A549 (cell line): ENCODE results near the gene CYP24A1. TPM values are rescaled to one million over a fixed set of nuclear protein-coding genes. Genes with fewer than 3 reads are reported as not detected.

ENCODE experiments used
- ATAC-seq, 2 experiments: fragments of 200-7000 bp in 1 of 2; fragments of >200 bp in 1 of 2; cut with Nextera tagmentation in 1 of 2; cut with Tn5 transposase in 1 of 2; 3 replicates each; pipeline versions ENCODE4 v1.8.0 to v1.9.1; 2018 to 2020; ENCODE audit warnings: mild to moderate bottlenecking in 1 of 2, moderate library complexity in 1 of 2
- CTCF ChIA-PET: fragments of 300-600 bp; sonication (Branson Sonifier 250); formaldehyde crosslinking; extraction: SDS; loops from one replicate; lab custom pipeline; 2021; ENCODE audit warnings: antibody characterized with exemption, inconsistent platforms; lab: Yijun Ruan, JAX
- POLR2A ChIA-PET: fragments of 350-600 bp; formaldehyde crosslinking; extraction: SDS; loops from one replicate; lab custom pipeline; 2021; ENCODE audit warnings: antibody characterized with exemption, inconsistent platforms; lab: Yijun Ruan, JAX
- DNase-seq, 2 experiments: peaks; one replicate each; pipeline versions ENCODE4 v3.0.0 to v3.0.0-alpha.2; 2011 to 2016; ENCODE audit warnings: low read depth in 1 of 2, low spot score in 1 of 2
- FAIRE-seq: peaks from 2 replicates; lab custom pipeline; 2011; peaks lifted over from hg19 to GRCh38; lab: Jason Lieb, UNC
- H3K27ac ChIP-seq, 2 experiments: fragments of >200 bp; sonication (Bioruptor Twin); formaldehyde crosslinking; 3 replicates each; pipeline ENCODE4 v1.5.1; 2016 to 2017
- H3K4me1 ChIP-seq: fragments of >200 bp; sonication (Bioruptor Twin); formaldehyde crosslinking; 3 replicates; pipeline ENCODE4 v1.6.1; 2016
- H3K4me2 ChIP-seq: fragments of >200 bp; sonication (Bioruptor Twin); formaldehyde crosslinking; 3 replicates; pipeline ENCODE4 v1.6.1; 2016
- H3K4me3 ChIP-seq: fragments of >200 bp; sonication (Bioruptor Twin); formaldehyde crosslinking; 3 replicates; pipeline ENCODE4 v1.5.1; 2016
- H3K9me3 ChIP-seq: fragments of >200 bp; sonication (Bioruptor Twin); formaldehyde crosslinking; 3 replicates; pipeline ENCODE4 v1.6.1; 2016
- ATOH8 ChIP-seq: fragments of 250-450 bp; sonication (Bioruptor Pico); IDR thresholded peaks from 2 replicates; pipeline ENCODE4 v1.5.0; 2020; ENCODE audit warnings: low read depth, mild to moderate bottlenecking, moderate library complexity
- BHLHE40 ChIP-seq: IDR thresholded peaks from 2 replicates; pipeline ENCODE4 v1.6.1; 2012; ENCODE audit warnings: low read depth, low read length, inconsistent platforms
- CBX8 ChIP-seq: fragments of 200-600 bp; sonication (generic); IDR thresholded peaks from 2 replicates; pipeline ENCODE4 v1.6.1; 2016
- CEBPB ChIP-seq, 2 experiments: fragments of >200 bp in 1 of 2; sonication (Bioruptor Twin) in 1 of 2; formaldehyde crosslinking in 1 of 2; IDR thresholded peaks; 2 replicates each; pipeline ENCODE4 v1.6.1; 2012 to 2016
- CHD2 ChIP-seq: fragments of 150-350 bp; IDR thresholded peaks from 2 replicates; pipeline ENCODE4 v1.6.1; 2014; ENCODE audit warnings: low read length; ENCODE audit not compliant: partially characterized antibody
- CTCF ChIP-seq: fragments of >200 bp; sonication (Bioruptor Twin); formaldehyde crosslinking; IDR thresholded peaks from 3 replicates; pipeline ENCODE4 v1.5.1; 2016
- E2F6 ChIP-seq: IDR thresholded peaks from 2 replicates; pipeline ENCODE4 v1.6.1; 2012; ENCODE audit warnings: low read depth, borderline replicate concordance
- EHMT2 ChIP-seq: fragments of 200-600 bp; sonication (generic); IDR thresholded peaks from 2 replicates; pipeline ENCODE4 v1.6.1; 2016; ENCODE audit warnings: antibody characterized with exemption, low read depth, mild to moderate bottlenecking, moderate library complexity
- ELK1 ChIP-seq: fragments of 150-350 bp; IDR thresholded peaks from 2 replicates; pipeline ENCODE4 v1.6.1; 2014; ENCODE audit warnings: low read depth, mild to moderate bottlenecking, low read length
- EP300 ChIP-seq, 2 experiments: fragments of >200 bp; sonication (Bioruptor Twin); formaldehyde crosslinking; IDR thresholded peaks; 2 replicates in 1 of 2; 3 replicates in 1 of 2; pipeline ENCODE4 v1.6.1; 2016 to 2017
- ESRRA ChIP-seq: fragments of 150-350 bp; IDR thresholded peaks from 2 replicates; pipeline ENCODE4 v1.6.1; 2014; ENCODE audit warnings: mild to moderate bottlenecking, low read length, borderline replicate concordance
- FOSB ChIP-seq: fragments of 250-450 bp; sonication (Bioruptor Pico); IDR thresholded peaks from 2 replicates; pipeline ENCODE4 v1.5.0; 2020; ENCODE audit warnings: mild to moderate bottlenecking, moderate library complexity
- FOSL2 ChIP-seq, 2 experiments: fragments of 450-650 bp in 1 of 2; fragments of >200 bp in 1 of 2; sonication (Bioruptor Twin) in 1 of 2; formaldehyde crosslinking; IDR thresholded peaks; 2 replicates each; pipeline versions ENCODE4 v1.5.0 to v1.6.1; 2016 to 2020; ENCODE audit warnings: mild to moderate bottlenecking in 1 of 2, moderate library complexity in 1 of 2
- GATA3 ChIP-seq: IDR thresholded peaks from 2 replicates; pipeline ENCODE4 v1.6.1; 2012; ENCODE audit warnings: borderline replicate concordance
- HDAC2 ChIP-seq: fragments of 200-600 bp; sonication (generic); IDR thresholded peaks from 2 replicates; pipeline ENCODE4 v1.6.1; 2016
- HES2 ChIP-seq: fragments of >200 bp; sonication (Bioruptor Twin); formaldehyde crosslinking; IDR thresholded peaks from 2 replicates; pipeline ENCODE4 v1.6.1; 2016
- HEYL ChIP-seq: fragments of 250-450 bp; sonication (Bioruptor Pico); IDR thresholded peaks from 2 replicates; pipeline ENCODE4 v1.8.0; 2021; ENCODE audit warnings: mild to moderate bottlenecking, moderate library complexity
- HOXA7 ChIP-seq: fragments of 250-450 bp; sonication (Bioruptor Pico); IDR thresholded peaks from 2 replicates; pipeline ENCODE4 v1.5.0; 2020; ENCODE audit warnings: mild to moderate bottlenecking, moderate library complexity
- HOXB13 ChIP-seq: fragments of 250-450 bp; sonication (Bioruptor Pico); IDR thresholded peaks from 2 replicates; pipeline ENCODE4 v1.5.0; 2020; ENCODE audit warnings: low read depth, mild to moderate bottlenecking, moderate library complexity
- JUNB ChIP-seq: fragments of >200 bp; sonication (Bioruptor Twin); formaldehyde crosslinking; IDR thresholded peaks from 2 replicates; pipeline ENCODE4 v1.6.1; 2016
- KDM5A ChIP-seq: fragments of 200-600 bp; sonication (generic); IDR thresholded peaks from 2 replicates; pipeline ENCODE4 v1.6.1; 2016; ENCODE audit warnings: antibody characterized with exemption, mild to moderate bottlenecking
- MAFK ChIP-seq: fragments of 450-650 bp; IDR thresholded peaks from 2 replicates; pipeline ENCODE4 v1.6.1; 2014; ENCODE audit not compliant: partially characterized antibody
- MAX ChIP-seq: IDR thresholded peaks from 2 replicates; pipeline ENCODE4 v1.6.1; 2012
- MYC ChIP-seq: IDR thresholded peaks from 2 replicates; pipeline ENCODE4 v1.6.1; 2012; ENCODE audit warnings: mild to moderate bottlenecking, inconsistent platforms, low read length, improper control_type of control experiment, borderline replicate concordance
- NFE2L2 ChIP-seq: fragments of 150-350 bp; conservative IDR thresholded peaks from 2 replicates; pipeline ENCODE4 v1.6.1; 2014; ENCODE audit warnings: low read length
- NPAS2 ChIP-seq: fragments of 250-450 bp; sonication (Bioruptor Pico); IDR thresholded peaks from 2 replicates; pipeline ENCODE4 v1.8.0; 2022; ENCODE audit warnings: mild to moderate bottlenecking, moderate library complexity, borderline replicate concordance
- PHF8 ChIP-seq: fragments of 200-600 bp; sonication (generic); IDR thresholded peaks from 2 replicates; pipeline ENCODE4 v1.6.1; 2016; ENCODE audit warnings: low read depth, mild to moderate bottlenecking, antibody characterized with exemption, moderate library complexity, borderline replicate concordance
- POLR2A ChIP-seq: IDR thresholded peaks from 2 replicates; pipeline ENCODE4 v1.6.1; 2012; ENCODE audit warnings: mild to moderate bottlenecking, low read length
- POLR2AphosphoS2 ChIP-seq: conservative IDR thresholded peaks from 2 replicates; pipeline ENCODE4 v1.6.1; 2012; ENCODE audit warnings: low read length, improper control_type of control experiment, inconsistent platforms
- RAD21 ChIP-seq, 2 experiments: fragments of >200 bp in 1 of 2; sonication (Bioruptor Twin) in 1 of 2; formaldehyde crosslinking in 1 of 2; IDR thresholded peaks in 1 of 2; conservative IDR thresholded peaks in 1 of 2; 2 replicates in 1 of 2; 3 replicates in 1 of 2; pipeline ENCODE4 v1.6.1; 2012 to 2018; ENCODE audit warnings: inconsistent platforms in 1 of 2
- RARB ChIP-seq: fragments of 250-450 bp; sonication (Bioruptor Pico); IDR thresholded peaks from 2 replicates; pipeline ENCODE4 v1.8.0; 2021; ENCODE audit warnings: mild to moderate bottlenecking, moderate library complexity
- RFX5 ChIP-seq: fragments of 450-650 bp; IDR thresholded peaks from 2 replicates; pipeline ENCODE4 v1.7.1; 2014; ENCODE audit warnings: antibody characterized with exemption, mild to moderate bottlenecking, moderate library complexity
- SMC3 ChIP-seq: fragments of >200 bp; sonication (Bioruptor Twin); formaldehyde crosslinking; IDR thresholded peaks from 3 replicates; pipeline ENCODE4 v1.6.1; 2018; ENCODE audit warnings: inconsistent platforms
- USF2 ChIP-seq: fragments of 450-650 bp; IDR thresholded peaks from 2 replicates; pipeline ENCODE4 v1.6.1; 2014; ENCODE audit warnings: antibody characterized with exemption
- ZSCAN20 ChIP-seq: fragments of 250-450 bp; sonication (Bioruptor Pico); IDR thresholded peaks from 2 replicates; pipeline ENCODE4 v1.8.0; 2022; ENCODE audit warnings: mild to moderate bottlenecking, moderate library complexity
- WGBS: methylation state at CpG from one replicate; pipeline ENCODE4 v1.1.6; 2017; ENCODE audit errors: missing lambda C conversion rate; 5-methylcytosine and 5-hydroxymethylcytosine counted together
- polyA plus RNA-seq, 4 experiments: library from polyadenylated mRNA; depleted of rRNA in 3 of 4; stranded (reverse); fragments of >200 nt; fragmentation: RNase III in 1 of 4; extraction: RNeasy Plus Mini Kit Qiagen cat#74134 plus additional on column Dnase treatment in 1 of 4; gene quantifications; 2 replicates in 3 of 4; 3 replicates in 1 of 4; pipeline ENCODE4 v1.2.3, GENCODE V29; 2011 to 2017

The CYP24A1 gene
- polyA plus RNA-seq, 2 of the 4 experiments (the other 2 are of a cell fraction) = 722 to 1,617 TPM

- peaks cover 100% of the 10 kb centered on the region for H3K4me1 ChIP-seq
- H3K4me2 ChIP-seq = peak overlapping the region; percentile 93
- 0 out of 3 replicates have a peak overlapping the region, but pooled peaks have one; percentile 6 for H3K4me3 ChIP-seq
- ChIA-PET CTCF (interaction anchor here (0.8 to 4.8 kb wide), 10 partner anchors 11 to 55 kb away, joined by 3 to 24 read pairs (median 4); no protein-coding TSS in a partner anchor), POLR2A (interaction anchor here (0.8 to 5.0 kb wide), 15 partner anchors 13 to 61 kb away, joined by 3 to 65 read pairs (median 6); partner anchors contain the start of gene CYP24A1)
- FAIRE-seq (peak; percentile 36), DNase-seq (peak in 1 of 2 experiments; percentile 92), ATAC-seq (peak; percentile 40 to 46)
- 27% methylated on average over 12 of the region's 12 CpGs for WGBS
- peak overlapping the region; percentile 86 to 93 for H3K27ac ChIP-seq
- no peaks in the 10 kb centered on the region for H3K9me3 ChIP-seq
- 0 out of 2 replicates have a peak, but pooled peaks have one; percentile 43 for TF ChIP-seq MAX
- TF ChIP-seq EHMT2 = no peak
- TF ChIP-seq MYC = 0 out of 2 replicates have a peak, but pooled peaks have one; percentile 36
- TF ChIP-seq HES2 = no peak
- peak; percentile 92 for TF ChIP-seq HOXB13 (CRISPR knock-in tag)
- peak; percentile 88; the same call in 1 of the 2 replicates for TF ChIP-seq ZSCAN20 (CRISPR knock-in tag)
- TF ChIP-seq SMC3 = no peak; the same call in 2 of the 3 replicates
- no peak for TF ChIP-seq MAFK
- peak; percentile 59; the same call in 1 of the 2 replicates for TF ChIP-seq ESRRA
- TF ChIP-seq RAD21 (conservative IDR thresholded peaks at IDR 0.05 in 1 of 2, IDR thresholded peaks at IDR 0.05 in 1 of 2) = no peak
- no peak for TF ChIP-seq RFX5
- peak; percentile 61; the same call in 1 of the 2 replicates for TF ChIP-seq FOSB (CRISPR knock-in tag)
- no peak for TF ChIP-seq POLR2A
- peak; percentile 54 for TF ChIP-seq GATA3
- no peak for TF ChIP-seq FOSL2 (IDR thresholded peaks at IDR 0.05)
- TF ChIP-seq FOSL2 (CRISPR knock-in tag; IDR thresholded peaks at IDR 0.05) = peak; percentile 36; the same call in 1 of the 2 replicates
- TF ChIP-seq CEBPB (IDR thresholded peaks at IDR 0.05) = no peak
- TF ChIP-seq CHD2 = peak; percentile 17
- TF ChIP-seq ELK1 = no peak
- no peak for TF ChIP-seq BHLHE40
- no peak for TF ChIP-seq NFE2L2
- peak; percentile 30; the same call in 1 of the 2 replicates for TF ChIP-seq ATOH8 (CRISPR knock-in tag)
- TF ChIP-seq KDM5A = no peak
- TF ChIP-seq HDAC2 = no peak
- no peak for TF ChIP-seq E2F6
- TF ChIP-seq RARB (CRISPR knock-in tag) = peak; percentile 59
- no peak for TF ChIP-seq USF2
- TF ChIP-seq PHF8 = no peak
- TF ChIP-seq EP300 (IDR thresholded peaks at IDR 0.05) = no peak
- 0 out of 2 replicates have a peak, but pooled peaks have one; percentile 83 for TF ChIP-seq HEYL (CRISPR knock-in tag)
- peak; percentile 95 for TF ChIP-seq HOXA7
- no peak for TF ChIP-seq CTCF
- peak; percentile 72; the same call in 1 of the 2 replicates for TF ChIP-seq POLR2AphosphoS2
- TF ChIP-seq CBX8 = no peak
- TF ChIP-seq NPAS2 = peak; percentile 69; the same call in 1 of the 2 replicates
- TF ChIP-seq JUNB = no peak
Measured at GRCh38 chr20:54151511-54152226, 22.1 kb downstream of the CYP24A1 start.
